HCEC 1CT (cell line): ENCODE measurements around the gene NAALADL2.
"Not testable (repeated sequence)": the region's sequence is repeated elsewhere in the genome, so short reads cannot be mapped to it uniquely, and the experiment has no call there.

Source experiments
- DNase-seq: peaks from one replicate; pipeline ENCODE4 v3.0.0-alpha.2; 2017

NAALADL2 gene

GRCh38 chr3:175728566-175728965 lies 869.4 kb downstream of the NAALADL2 start:
- DNase-seq, result no peak

- DNase-seq, result no peak
Measured at GRCh38 chr3:175729466-175729865, 870.3 kb downstream of the NAALADL2 start.

GRCh38 chr3:175731543-175731942 lies 872.4 kb downstream of the NAALADL2 start:
- DNase-seq, result no peak

- DNase-seq, result no peak
Measured at GRCh38 chr3:175732017-175732416, 872.9 kb downstream of the NAALADL2 start.

- DNase-seq, result no peak
Measured at GRCh38 chr3:175735866-175736265, 876.7 kb downstream of the NAALADL2 start.

- peak; percentile 67 for DNase-seq
Measured at GRCh38 chr3:175737646-175738572, 878.8 kb downstream of the NAALADL2 start.

GRCh38 chr3:175741951-175742350 lies 882.8 kb downstream of the NAALADL2 start:
- peak; percentile 8 for DNase-seq

- DNase-seq, result peak; percentile 76
Measured at GRCh38 chr3:175743733-175744400, 884.7 kb downstream of the NAALADL2 start.

GRCh38 chr3:175746308-175746707 lies 887.2 kb downstream of the NAALADL2 start:
- DNase-seq, result no peak

GRCh38 chr3:175748087-175748730 lies 889.1 kb downstream of the NAALADL2 start:
- DNase-seq, result no peak

- DNase-seq, result no peak
Measured at GRCh38 chr3:175749981-175750380, 890.8 kb downstream of the NAALADL2 start.

- no peak for DNase-seq
Measured at GRCh38 chr3:175751089-175751488, 892.0 kb downstream of the NAALADL2 start.

GRCh38 chr3:175763948-175764347 lies 904.8 kb downstream of the NAALADL2 start:
- DNase-seq, result no peak

- DNase-seq, result no peak
Measured at GRCh38 chr3:175764722-175765121, 905.6 kb downstream of the NAALADL2 start.

GRCh38 chr3:175770426-175770825 lies 911.3 kb downstream of the NAALADL2 start:
- no peak for DNase-seq

GRCh38 chr3:175777495-175777894 lies 918.4 kb downstream of the NAALADL2 start:
- no peak for DNase-seq

- DNase-seq, result no peak
Measured at GRCh38 chr3:175777965-175778364, 918.8 kb downstream of the NAALADL2 start.

- DNase-seq, result no peak
Measured at GRCh38 chr3:175778994-175779393, 919.9 kb downstream of the NAALADL2 start.

- DNase-seq, result not testable (repeated sequence)
Measured at GRCh38 chr3:175787109-175787508, 928.0 kb downstream of the NAALADL2 start.

- no peak for DNase-seq
Measured at GRCh38 chr3:175792245-175792644, 933.1 kb downstream of the NAALADL2 start.

GRCh38 chr3:175798326-175798725 lies 939.2 kb downstream of the NAALADL2 start:
- DNase-seq, result no peak

GRCh38 chr3:175805825-175806224 lies 946.7 kb downstream of the NAALADL2 start:
- DNase-seq, result no peak

- no peak for DNase-seq
Measured at GRCh38 chr3:175807175-175807574, 948.0 kb downstream of the NAALADL2 start.
